DOHH2 (cell line): ENCODE results near the gene MYBPHL.

Experiments used
- H3F3A ChIP-seq: fragments of 200-600 bp; sonication (generic), shearing (Covaris generic); 2 replicates; pipeline ENCODE4 v1.6.0; 2016; ENCODE audit warnings: antibody characterized with exemption, mild to moderate bottlenecking; ENCODE audit not compliant: control insufficient read depth, insufficient read depth
- H3K27ac ChIP-seq: fragments of 200-600 bp; sonication (generic); 2 replicates; pipeline ENCODE4 v1.5.1; 2014; ENCODE audit warnings: low read depth, mild to moderate bottlenecking, low read length, moderate library complexity
- H3K27me3 ChIP-seq: fragments of 200-600 bp; sonication (generic); 2 replicates; pipeline ENCODE4 v1.6.1; 2014; ENCODE audit warnings: mild to moderate bottlenecking, low read length, mixed read lengths; ENCODE audit not compliant: control insufficient read depth
- H3K36me3 ChIP-seq: fragments of 200-600 bp; sonication (generic); 2 replicates; pipeline ENCODE4 v1.6.1; 2014; ENCODE audit warnings: mild to moderate bottlenecking, low read length, moderate library complexity, mixed read lengths; ENCODE audit not compliant: control insufficient read depth
- H3K4me1 ChIP-seq: fragments of 200-600 bp; sonication (generic); 2 replicates; pipeline ENCODE4 v1.6.1; 2014; ENCODE audit warnings: mild to moderate bottlenecking, low read length, mixed read lengths; ENCODE audit not compliant: control insufficient read depth
- H3K4me2 ChIP-seq: fragments of 200-600 bp; sonication (generic); 2 replicates; pipeline ENCODE4 v1.6.0; 2014; ENCODE audit warnings: mild to moderate bottlenecking, low read length, moderate library complexity
- H3K4me3 ChIP-seq: fragments of 200-600 bp; sonication (generic); 2 replicates; pipeline ENCODE4 v1.5.1; 2014; ENCODE audit warnings: mild to moderate bottlenecking, low read length, mixed read lengths
- H3K79me2 ChIP-seq: fragments of 200-600 bp; sonication (generic); 2 replicates; pipeline ENCODE4 v1.6.1; 2014; ENCODE audit warnings: mild to moderate bottlenecking, low read length, mixed read lengths; ENCODE audit not compliant: control insufficient read depth
- H3K9me2 ChIP-seq: fragments of 200-600 bp; sonication (generic); replicated peaks from 2 replicates; pipeline ENCODE4 v1.6.1; 2014; ENCODE audit warnings: mild to moderate bottlenecking, low read length, mixed read lengths; ENCODE audit not compliant: control insufficient read depth
- H3K9me3 ChIP-seq: fragments of 200-600 bp; sonication (generic); 2 replicates; pipeline ENCODE4 v1.6.1; 2014; ENCODE audit warnings: antibody characterized with exemption, low read length, mixed read lengths; ENCODE audit not compliant: control insufficient read depth, insufficient read depth
- H4K20me1 ChIP-seq: fragments of 200-600 bp; sonication (generic); 2 replicates; pipeline ENCODE4 v1.6.0; 2014; ENCODE audit warnings: low read depth, mild to moderate bottlenecking, antibody characterized with exemption, low read length, moderate library complexity; ENCODE audit not compliant: control insufficient read depth, insufficient read depth
- CTCF ChIP-seq: fragments of 200-600 bp; sonication (generic); IDR thresholded peaks from one replicate; pipeline ENCODE4 v1.5.1; 2014; ENCODE audit warnings: antibody characterized with exemption, mild to moderate bottlenecking, low read depth, low read length; ENCODE audit not compliant: poor library complexity, severe bottlenecking
- EZH2phosphoT487 ChIP-seq: fragments of 200-600 bp; sonication (generic); IDR thresholded peaks from 2 replicates; pipeline ENCODE4 v1.6.1; 2017; ENCODE audit warnings: borderline replicate concordance, mild to moderate bottlenecking, antibody characterized with exemption, low read length, moderate library complexity, mixed read lengths

The MYBPHL gene

GRCh38 chr1:109253803-109254620, 52.8 kb downstream of the MYBPHL start:
- peak overlapping the region; percentile 55 for H3K4me3 ChIP-seq
- H3K9me2 ChIP-seq, result no peaks in the 10 kb centered on the region
- no peaks in the 10 kb centered on the region for H3K79me2 ChIP-seq
- peak overlapping the region; percentile 62 for H3K4me2 ChIP-seq
- no peak overlapping the region for H3K27ac ChIP-seq
- TF ChIP-seq CTCF (no peak), EZH2phosphoT487 (no peak)
- no peaks in the 10 kb centered on the region for H3F3A ChIP-seq
- H3K9me3 ChIP-seq, result no peaks in the 10 kb centered on the region
- peaks cover 6% of the 10 kb centered on the region for H3K27me3 ChIP-seq
- no peaks in the 10 kb centered on the region for H3K36me3 ChIP-seq
- H4K20me1 ChIP-seq, result no peaks in the 10 kb centered on the region
- peaks cover 25% of the 10 kb centered on the region for H3K4me1 ChIP-seq

DNA sequence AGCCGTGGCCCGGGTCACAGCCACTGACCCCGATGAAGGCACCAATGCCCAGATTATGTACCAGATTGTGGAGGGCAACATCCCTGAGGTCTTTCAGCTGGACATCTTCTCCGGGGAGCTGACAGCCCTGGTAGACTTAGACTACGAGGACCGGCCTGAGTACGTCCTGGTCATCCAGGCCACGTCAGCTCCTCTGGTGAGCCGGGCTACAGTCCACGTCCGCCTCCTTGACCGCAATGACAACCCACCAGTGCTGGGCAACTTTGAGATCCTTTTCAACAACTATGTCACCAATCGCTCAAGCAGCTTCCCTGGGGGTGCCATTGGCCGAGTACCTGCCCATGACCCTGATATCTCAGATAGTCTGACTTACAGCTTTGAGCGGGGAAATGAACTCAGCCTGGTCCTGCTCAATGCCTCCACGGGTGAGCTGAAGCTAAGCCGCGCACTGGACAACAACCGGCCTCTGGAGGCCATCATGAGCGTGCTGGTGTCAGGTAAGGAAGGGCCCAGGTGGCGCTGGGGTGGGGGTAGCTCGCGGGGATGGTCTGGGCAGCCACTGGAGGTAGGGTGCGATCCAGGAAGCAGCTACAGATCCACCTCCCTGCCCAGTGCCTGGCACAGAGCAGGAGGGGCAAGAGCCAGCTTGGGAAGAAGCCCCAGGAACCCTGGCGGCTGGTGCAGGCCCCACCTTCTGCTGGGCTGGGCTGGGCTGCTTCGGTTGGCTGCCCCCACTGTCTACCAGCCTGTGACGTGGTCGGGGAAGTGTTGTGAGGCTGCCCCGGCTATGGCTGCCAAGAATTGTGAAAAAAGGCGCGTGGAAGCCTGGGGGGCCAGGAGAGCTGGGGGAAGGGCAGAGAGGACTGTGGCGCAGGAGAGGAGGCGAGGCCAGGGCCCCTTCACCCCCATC, 53.7 kb downstream of the MYBPHL start:
- Histone ChIP-seq H3F3A (no peaks in the 10 kb centered on the region), H3K27ac (no peak overlapping the region), H3K4me3 (peak overlapping the region; percentile 55), H3K9me3 (no peaks in the 10 kb centered on the region), H3K9me2 (no peaks in the 10 kb centered on the region), H3K4me1 (peaks cover 28% of the 10 kb centered on the region), H4K20me1 (no peaks in the 10 kb centered on the region), H3K4me2 (peak overlapping the region; percentile 62), H3K79me2 (no peaks in the 10 kb centered on the region), H3K36me3 (no peaks in the 10 kb centered on the region), H3K27me3 (peaks cover 13% of the 10 kb centered on the region)
- no peak for TF ChIP-seq CTCF
- TF ChIP-seq EZH2phosphoT487, result no peak

GRCh38 chr1:109252167-109252892, 54.5 kb downstream of the MYBPHL start:
- H4K20me1 ChIP-seq, result no peaks in the 10 kb centered on the region
- no peaks in the 10 kb centered on the region for H3K79me2 ChIP-seq
- H3K9me2 ChIP-seq, result no peaks in the 10 kb centered on the region
- H3K9me3 ChIP-seq, result no peaks in the 10 kb centered on the region
- peaks cover 28% of the 10 kb centered on the region for H3K4me1 ChIP-seq
- H3F3A ChIP-seq, result no peaks in the 10 kb centered on the region
- H3K36me3 ChIP-seq, result no peaks in the 10 kb centered on the region
- no peak overlapping the region for H3K4me3 ChIP-seq
- H3K27me3 ChIP-seq, result peaks cover 15% of the 10 kb centered on the region
- no peak overlapping the region for H3K27ac ChIP-seq
- no peak overlapping the region for H3K4me2 ChIP-seq
- TF ChIP-seq CTCF, result no peak
- no peak for TF ChIP-seq EZH2phosphoT487
